GM19328 (cell line): ENCODE measurements around the gene NR2F6.
"Not testable (repeated sequence)": the region's sequence is repeated elsewhere in the genome, so short reads cannot be mapped to it uniquely, and the experiment has no call there.

ENCODE experiments used
- ATAC-seq: cut with Tn5 transposase; IDR thresholded peaks from one replicate; pipeline ENCODE4 v1.9.1; 2021; ENCODE audit warnings: mild to moderate bottlenecking, moderate library complexity; ENCODE audit not compliant: unreplicated experiment

Gene NR2F6

GRCh38 chr19:17245535-17245984 is at the start of gene NR2F6:
NR2F6 (minus strand) TSS chr19:17245919; CDS start chr19:17245220, 699 bp downstream.
- ATAC-seq = no peak

- no peak for ATAC-seq
Measured at GRCh38 chr19:17294051-17294891, 48.6 kb upstream of the NR2F6 start.

GRCh38 chr19:17293605-17294004 is 47.9 kb upstream of the NR2F6 start:
- no peak for ATAC-seq

GRCh38 chr19:17292301-17293074 is 46.8 kb upstream of the NR2F6 start:
- ATAC-seq = peak; percentile 78

- ATAC-seq = no peak
Measured at GRCh38 chr19:17289489-17289888, 43.8 kb upstream of the NR2F6 start.

GRCh38 chr19:17286752-17287151 is 41.0 kb upstream of the NR2F6 start:
- ATAC-seq = no peak

GRCh38 chr19:17286263-17286662 is 40.5 kb upstream of the NR2F6 start:
- no peak for ATAC-seq

- no peak for ATAC-seq
Measured at GRCh38 chr19:17285415-17286135, 39.9 kb upstream of the NR2F6 start.

- ATAC-seq = no peak
Measured at GRCh38 chr19:17283504-17283996, 37.8 kb upstream of the NR2F6 start.

GRCh38 chr19:17282488-17283125 is 36.9 kb upstream of the NR2F6 start:
- ATAC-seq = peak; percentile 63

GRCh38 chr19:17281391-17282304 is 35.9 kb upstream of the NR2F6 start, which contains the start of gene ANKLE1:
ANKLE1 (plus strand) TSS chr19:17281901; CDS start chr19:17281921, 20 bp downstream.
- ATAC-seq = no peak

GRCh38 chr19:17279436-17279835 is 33.7 kb upstream of the NR2F6 start:
- no peak for ATAC-seq

- ATAC-seq = no peak
Measured at GRCh38 chr19:17275441-17276175, 29.9 kb upstream of the NR2F6 start.

GRCh38 chr19:17274892-17275291 is 29.2 kb upstream of the NR2F6 start:
- ATAC-seq = not testable (repeated sequence)

GRCh38 chr19:17268754-17269153 is 23.0 kb upstream of the NR2F6 start:
- no peak for ATAC-seq

GRCh38 chr19:17266975-17267788 is 21.5 kb upstream of the NR2F6 start, which contains the start of gene BABAM1:
BABAM1 (plus strand) TSS chr19:17267443; CDS start chr19:17268807, 1,364 bp downstream.
- ATAC-seq = peak; percentile 90

- no peak for ATAC-seq
Measured at GRCh38 chr19:17266589-17266974, 20.9 kb upstream of the NR2F6 start.

- ATAC-seq = no peak
Measured at GRCh38 chr19:17266026-17266425, 20.3 kb upstream of the NR2F6 start.
